ENCODE results near the gene PPP1R18.
"Not testable (repeated sequence)": the region's sequence is repeated elsewhere in the genome, so short reads cannot be mapped to it uniquely, and the experiment has no call there.

PPP1R18 gene

DNA sequence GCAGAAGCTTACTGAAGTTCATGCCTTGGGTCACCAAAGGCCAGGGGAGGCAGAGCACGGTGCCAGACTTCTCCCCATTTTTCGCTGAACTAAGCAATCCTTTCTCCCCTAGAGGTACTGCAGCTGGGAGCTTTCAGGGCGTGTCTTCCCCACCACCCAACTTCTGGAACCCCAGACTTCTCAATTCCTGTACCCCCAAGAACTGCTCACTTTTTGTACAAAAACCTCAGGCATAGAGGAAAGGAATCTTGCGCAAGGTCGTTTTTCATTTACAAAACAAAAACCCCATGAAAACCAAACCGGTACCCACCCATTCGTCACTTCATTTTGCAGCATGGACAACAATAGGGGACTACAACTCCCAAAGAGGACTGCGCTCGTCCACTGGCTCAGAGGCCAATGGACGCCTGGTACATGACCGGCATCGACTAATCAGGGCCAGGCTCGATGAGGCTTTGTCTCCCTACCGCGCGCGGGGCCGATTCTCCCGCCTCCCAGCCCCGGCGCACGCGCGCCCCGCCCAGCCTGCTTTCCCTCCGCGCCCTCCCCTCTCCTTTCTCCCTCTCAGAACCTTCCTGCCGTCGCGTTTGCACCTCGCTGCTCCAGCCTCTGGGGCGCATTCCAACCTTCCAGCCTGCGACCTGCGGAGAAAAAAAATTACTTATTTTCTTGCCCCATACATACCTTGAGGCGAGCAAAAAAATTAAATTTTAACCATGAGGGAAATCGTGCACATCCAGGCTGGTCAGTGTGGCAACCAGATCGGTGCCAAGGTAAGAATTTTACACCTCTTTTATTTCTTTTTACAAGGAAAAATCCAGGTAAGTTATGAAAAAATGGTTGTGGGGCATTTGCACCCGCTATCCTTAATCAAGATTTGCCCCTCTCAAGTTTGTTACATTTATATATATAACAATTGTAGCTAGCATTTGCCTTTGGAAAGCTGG, 33.6 kb upstream of the PPP1R18 start, which contains the start of gene TUBB:
Gene TUBB (plus strand): TSS at position 562 of the 947 bp plus-strand sequence. CDS start 155 bp downstream, at position 717.
- Histone ChIP-seq H3K9me3 (ENCODE audit: insufficient read depth, low read length) (no peaks in the 10 kb centered on the region), H3K4me1 (ENCODE audit: low read length) (peaks cover 31% of the 10 kb centered on the region), H3K9ac (ENCODE audit: low read length) (peak within 1 kb of the TSS; percentile 100), H3K36me3 (replicated peaks; ENCODE audit: low read depth, low read length) (peaks cover 28% of the 10 kb centered on the region), H3K27me3 (ENCODE audit: low read depth, low read length) (no peaks in the 10 kb centered on the region), H2AFZ (ENCODE audit: low read depth, low read length) (0 out of 2 replicates have a peak within 1 kb of the TSS, but pooled peaks have one; percentile 62), H3K4me2 (ENCODE audit: low read length) (peak within 1 kb of the TSS; percentile 93), H3K4me3 (ENCODE audit: low read length) (peak within 1 kb of the TSS; percentile 99), H4K20me1 (ENCODE audit: insufficient read depth, low read length) (peaks cover 37% of the 10 kb centered on the region), H3K79me2 (ENCODE audit: low read length) (peaks cover 73% of the 10 kb centered on the region), H3K27ac (ENCODE audit: low read length) (peak within 1 kb of the TSS; percentile 98)
- TF ChIP-seq EZH2phosphoT487 (IDR thresholded peaks at IDR 0.05; ENCODE audit: low read depth) = no peak
- TF ChIP-seq, protein P1, sequence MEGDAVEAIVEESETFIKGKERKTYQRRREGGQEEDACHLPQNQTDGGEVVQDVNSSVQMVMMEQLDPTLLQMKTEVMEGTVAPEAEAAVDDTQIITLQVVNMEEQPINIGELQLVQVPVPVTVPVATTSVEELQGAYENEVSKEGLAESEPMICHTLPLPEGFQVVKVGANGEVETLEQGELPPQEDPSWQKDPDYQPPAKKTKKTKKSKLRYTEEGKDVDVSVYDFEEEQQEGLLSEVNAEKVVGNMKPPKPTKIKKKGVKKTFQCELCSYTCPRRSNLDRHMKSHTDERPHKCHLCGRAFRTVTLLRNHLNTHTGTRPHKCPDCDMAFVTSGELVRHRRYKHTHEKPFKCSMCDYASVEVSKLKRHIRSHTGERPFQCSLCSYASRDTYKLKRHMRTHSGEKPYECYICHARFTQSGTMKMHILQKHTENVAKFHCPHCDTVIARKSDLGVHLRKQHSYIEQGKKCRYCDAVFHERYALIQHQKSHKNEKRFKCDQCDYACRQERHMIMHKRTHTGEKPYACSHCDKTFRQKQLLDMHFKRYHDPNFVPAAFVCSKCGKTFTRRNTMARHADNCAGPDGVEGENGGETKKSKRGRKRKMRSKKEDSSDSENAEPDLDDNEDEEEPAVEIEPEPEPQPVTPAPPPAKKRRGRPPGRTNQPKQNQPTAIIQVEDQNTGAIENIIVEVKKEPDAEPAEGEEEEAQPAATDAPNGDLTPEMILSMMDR (IDR thresholded peaks at IDR 0.05; ENCODE audit: low read depth, low read length) = no peak

DNA sequence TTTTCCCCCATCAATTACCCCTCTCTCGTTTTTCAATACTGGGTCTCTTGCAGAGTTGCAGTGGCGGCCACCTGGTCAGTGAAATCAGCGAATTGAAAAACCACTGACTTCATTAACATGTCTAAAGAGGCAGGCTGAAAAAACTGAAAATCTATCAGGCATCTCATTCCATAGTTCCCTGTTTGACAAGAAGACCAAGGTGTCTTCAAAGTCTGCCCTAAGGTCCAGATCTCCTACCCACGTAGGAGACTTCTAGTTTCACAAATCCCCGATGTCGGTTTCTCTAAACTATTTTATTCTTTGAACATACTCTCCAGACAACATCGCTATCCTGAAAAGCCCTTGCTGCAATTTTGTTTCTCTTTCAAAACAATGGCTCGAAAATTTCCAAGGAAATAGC, 32.9 kb upstream of the PPP1R18 start:
- Histone ChIP-seq H3K79me2 (ENCODE audit: low read length) (peaks cover 66% of the 10 kb centered on the region), H3K27ac (ENCODE audit: low read length) (peak overlapping the region; percentile 89)

DNA sequence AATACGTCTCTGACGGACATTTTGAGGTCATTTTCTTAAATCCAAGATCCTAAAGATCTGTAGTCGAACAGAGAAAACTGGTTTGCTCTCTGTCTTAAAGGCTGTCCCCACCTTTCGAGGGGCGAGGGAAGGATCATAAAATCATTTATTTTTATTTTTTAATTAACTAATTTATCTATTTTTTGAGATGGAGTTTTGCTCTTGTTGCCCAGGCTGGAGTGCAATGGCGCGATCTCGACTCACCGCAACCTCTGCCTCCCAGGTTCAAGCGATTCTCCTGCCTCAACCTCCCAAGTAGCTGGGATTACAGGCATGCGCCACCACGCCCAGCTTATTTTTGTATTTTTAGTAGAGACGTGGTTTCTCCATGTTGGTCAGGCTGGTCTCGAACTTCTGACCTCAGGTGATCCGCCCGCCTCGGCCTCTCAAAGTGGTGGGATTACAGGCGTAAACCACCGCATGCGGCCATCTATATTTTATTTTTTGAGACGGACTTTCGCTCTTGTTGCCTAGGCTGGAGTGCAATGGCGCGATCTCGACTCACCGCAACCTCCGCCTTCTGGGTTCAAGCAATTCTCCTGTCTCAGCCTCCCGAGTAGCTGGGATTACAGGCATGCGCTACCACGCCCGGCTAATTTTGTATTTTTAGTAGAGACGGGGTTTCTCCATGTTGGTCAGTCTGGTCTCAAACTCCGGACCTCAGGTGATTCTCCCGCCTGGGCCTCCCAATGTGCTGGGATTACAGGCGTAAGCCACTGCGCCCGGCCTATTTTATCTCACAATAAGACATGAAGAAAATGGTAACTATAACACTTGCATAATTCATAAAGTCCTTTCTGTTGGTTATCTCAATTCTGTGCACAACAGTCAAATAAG, 31.6 kb upstream of the PPP1R18 start:
- not testable (repeated sequence) for H3K27me3 ChIP-seq (ENCODE audit: low read depth, low read length); H2AFZ ChIP-seq (ENCODE audit: low read depth, low read length); H3K9me3 ChIP-seq (ENCODE audit: insufficient read depth, low read length)
- Histone ChIP-seq H3K9ac (ENCODE audit: low read length) (peak overlapping the region; percentile 79), H3K4me3 (ENCODE audit: low read length) (peak overlapping the region; percentile 99), H3K4me1 (ENCODE audit: low read length) (peaks cover 31% of the 10 kb centered on the region), H4K20me1 (ENCODE audit: insufficient read depth, low read length) (peaks cover 17% of the 10 kb centered on the region), H3K79me2 (ENCODE audit: low read length) (peaks cover 55% of the 10 kb centered on the region), H3K36me3 (replicated peaks; ENCODE audit: low read depth, low read length) (peaks cover 21% of the 10 kb centered on the region), H3K4me2 (ENCODE audit: low read length) (peak overlapping the region; percentile 93), H3K27ac (ENCODE audit: low read length) (peak overlapping the region; percentile 89)

More for the DNA sequence above, 32.9 kb upstream of the PPP1R18 start:
- H3K9me3 ChIP-seq (ENCODE audit: insufficient read depth, low read length) = no peaks in the 10 kb centered on the region
- H3K4me2 ChIP-seq (ENCODE audit: low read length) = peak overlapping the region; percentile 93
- peaks cover 31% of the 10 kb centered on the region for H3K4me1 ChIP-seq (ENCODE audit: low read length)
- 0 out of 2 replicates have a peak overlapping the region, but pooled peaks have one; percentile 62 for H2AFZ ChIP-seq (ENCODE audit: low read depth, low read length)
- H3K4me3 ChIP-seq (ENCODE audit: low read length) = peak overlapping the region; percentile 99
- H4K20me1 ChIP-seq (ENCODE audit: insufficient read depth, low read length) = peaks cover 30% of the 10 kb centered on the region
- H3K36me3 ChIP-seq (replicated peaks; ENCODE audit: low read depth, low read length) = peaks cover 22% of the 10 kb centered on the region
- TF ChIP-seq, protein P1 (IDR thresholded peaks at IDR 0.05; ENCODE audit: low read depth, low read length) = no peak
- no peak for TF ChIP-seq EZH2phosphoT487 (IDR thresholded peaks at IDR 0.05; ENCODE audit: low read depth)
- H3K9ac ChIP-seq (ENCODE audit: low read length) = peak overlapping the region; percentile 79
- no peaks in the 10 kb centered on the region for H3K27me3 ChIP-seq (ENCODE audit: low read depth, low read length)

DNA sequence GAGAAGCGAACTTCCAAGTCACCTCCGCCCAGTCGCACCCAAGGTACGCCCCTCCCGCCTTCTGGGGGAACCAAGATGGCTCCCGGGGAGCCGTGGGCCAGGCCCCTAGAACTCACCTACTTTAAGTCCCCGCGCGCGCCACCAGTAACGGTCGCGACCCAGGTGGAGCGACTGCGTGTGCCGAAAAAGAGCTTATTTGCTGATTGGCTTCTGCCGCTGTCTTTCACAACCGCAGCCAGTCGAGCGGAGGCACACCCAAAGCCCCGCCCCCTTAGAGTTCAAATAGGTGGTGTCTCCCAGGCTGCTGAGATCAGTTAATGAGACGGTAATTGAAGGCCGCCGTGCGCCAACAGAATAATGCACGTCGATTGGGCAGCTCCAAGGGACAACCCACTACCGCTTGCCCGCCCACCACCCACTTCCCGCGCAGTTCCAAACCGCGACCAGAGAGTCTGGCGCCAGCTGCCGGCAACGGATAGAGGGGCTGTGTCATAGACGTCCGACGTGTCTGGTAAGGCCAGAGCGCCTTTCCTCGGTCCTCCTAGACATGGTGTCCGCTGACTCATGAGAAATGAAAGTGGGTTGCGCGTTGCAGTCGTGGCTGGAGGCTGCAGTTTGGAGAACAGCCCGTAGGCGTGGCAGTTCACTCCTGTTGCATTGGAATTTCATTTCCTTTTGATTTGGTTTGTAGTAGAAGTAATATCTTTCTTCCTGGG, 30.8 kb upstream of the PPP1R18 start, which contains the start of gene MDC1:
Gene MDC1 (minus strand): TSS at position 153 of the 716 bp plus-strand sequence. CDS start 2,106 bp downstream, outside the sequence.
- H3K27ac ChIP-seq (ENCODE audit: low read length) = peak within 1 kb of the TSS; percentile 87
- H3K4me3 ChIP-seq (ENCODE audit: low read length) = peak within 1 kb of the TSS; percentile 93
- H3K9me3 ChIP-seq (ENCODE audit: insufficient read depth, low read length) = no peaks in the 10 kb centered on the region
- peaks cover 9% of the 10 kb centered on the region for H4K20me1 ChIP-seq (ENCODE audit: insufficient read depth, low read length)
- H3K79me2 ChIP-seq (ENCODE audit: low read length) = peaks cover 47% of the 10 kb centered on the region
- H3K4me1 ChIP-seq (ENCODE audit: low read length) = peaks cover 24% of the 10 kb centered on the region
- H3K36me3 ChIP-seq (replicated peaks; ENCODE audit: low read depth, low read length) = peaks cover 14% of the 10 kb centered on the region
- H2AFZ ChIP-seq (ENCODE audit: low read depth, low read length) = no peak within 1 kb of the TSS
- H3K9ac ChIP-seq (ENCODE audit: low read length) = peak within 1 kb of the TSS; percentile 98
- no peaks in the 10 kb centered on the region for H3K27me3 ChIP-seq (ENCODE audit: low read depth, low read length)
- peak within 1 kb of the TSS; percentile 97 for H3K4me2 ChIP-seq (ENCODE audit: low read length)
- TF ChIP-seq, protein P1 (IDR thresholded peaks at IDR 0.05; ENCODE audit: low read depth, low read length) = no peak
- TF ChIP-seq EZH2phosphoT487 (IDR thresholded peaks at IDR 0.05; ENCODE audit: low read depth) = no peak
